OCI-LY7 (cell line): Measurements from ENCODE around the gene NOP10. TPM values are rescaled to one million over a fixed set of nuclear protein-coding genes. Genes with fewer than 3 reads are reported as not detected.
A peak's percentile ranks its signal among the peaks of the same experiment; 100 is the strongest.

ENCODE experiments used
- BruUV-seq: library from RNA; stranded (reverse); fragments of 400-500 nt; replicated peaks from 2 replicates; lab custom pipeline; 2021; lab: Mats Ljungman, UMichigan
- CTCF ChIA-PET: fragments of 300-600 bp; sonication (Branson Sonifier 250); formaldehyde crosslinking; loops from one replicate; lab custom pipeline; 2022; ENCODE audit warnings: antibody characterized with exemption; ENCODE audit not compliant: unreplicated experiment; lab: Charles Lee
- POLR2A ChIA-PET: fragments of 300-600 bp; sonication (Branson Sonifier 250); formaldehyde crosslinking; loops from one replicate; lab custom pipeline; 2022; ENCODE audit warnings: antibody characterized with exemption; lab: Charles Lee
- DNase-seq: peaks from one replicate; pipeline ENCODE4 v3.0.0-alpha.2; 2015; ENCODE audit warnings: low spot score
- H2AFZ ChIP-seq: fragments of 200-600 bp; sonication (generic), shearing (Covaris generic); 2 replicates; pipeline ENCODE4 v1.6.1; 2014; ENCODE audit warnings: mild to moderate bottlenecking, antibody characterized with exemption, low read length, moderate library complexity
- H3K27ac ChIP-seq: fragments of 200-600 bp; sonication (generic); 2 replicates; pipeline ENCODE4 v1.5.1; 2014; ENCODE audit warnings: mixed run types, low read depth, mild to moderate bottlenecking, moderate library complexity, low read length, inconsistent platforms; ENCODE audit not compliant: poor library complexity, severe bottlenecking
- H3K36me3 ChIP-seq: fragments of 200-600 bp; sonication (generic); 2 replicates; pipeline ENCODE4 v1.6.1; 2014; ENCODE audit warnings: mild to moderate bottlenecking, antibody characterized with exemption, low read length, moderate library complexity, mixed read lengths; ENCODE audit not compliant: insufficient read depth
- H3K4me1 ChIP-seq: fragments of 200-600 bp; sonication (generic); 2 replicates; pipeline ENCODE4 v1.5.1; 2014; ENCODE audit warnings: mild to moderate bottlenecking, low read length; ENCODE audit not compliant: insufficient read depth, poor library complexity, severe bottlenecking
- H3K4me2 ChIP-seq: fragments of 200-600 bp; sonication (generic); 2 replicates; pipeline ENCODE4 v1.6.1; 2014; ENCODE audit warnings: mild to moderate bottlenecking, low read length
- H3K4me3 ChIP-seq: fragments of 200-600 bp; sonication (generic); 2 replicates; pipeline ENCODE4 v1.5.1; 2014; ENCODE audit warnings: mild to moderate bottlenecking, low read depth, low read length; ENCODE audit not compliant: poor library complexity, severe bottlenecking
- H3K79me2 ChIP-seq: fragments of 200-600 bp; sonication (generic); 2 replicates; pipeline ENCODE4 v1.6.1; 2016; ENCODE audit warnings: low read depth, mild to moderate bottlenecking, low read length, moderate library complexity, mixed read lengths; ENCODE audit not compliant: insufficient read depth
- H3K9me2 ChIP-seq: fragments of 200-600 bp; sonication (generic); 2 replicates; pipeline ENCODE4 v1.6.1; 2016; ENCODE audit warnings: mild to moderate bottlenecking, low read length, mixed read lengths; ENCODE audit not compliant: insufficient read depth
- H3K9me3 ChIP-seq: fragments of 200-600 bp; sonication (generic); 2 replicates; pipeline ENCODE4 v1.6.1; 2014; ENCODE audit warnings: mild to moderate bottlenecking, mixed run types, low read length, mixed read lengths
- H4K20me1 ChIP-seq: fragments of 200-600 bp; sonication (generic); 2 replicates; pipeline ENCODE4 v1.6.1; 2014; ENCODE audit warnings: mild to moderate bottlenecking, antibody characterized with exemption, low read length, moderate library complexity, mixed read lengths; ENCODE audit not compliant: insufficient read depth
- EZH2phosphoT487 ChIP-seq: fragments of 200-600 bp; sonication (generic); IDR thresholded peaks from 2 replicates; pipeline ENCODE4 v1.6.1; 2018; ENCODE audit warnings: low read depth, borderline replicate concordance, mild to moderate bottlenecking, mixed run types, antibody characterized with exemption, low read length, moderate library complexity, mixed read lengths
- intact Hi-C: fragments of 100-400 bp; cut with micrococcal nuclease; formaldehyde crosslinking; loops from one replicate; pipeline ENCODE4 v1.10.0; 2022; ENCODE audit not compliant: unreplicated experiment
- total RNA-seq, 2 experiments: library from RNA; depleted of rRNA in 1 of 2; stranded (reverse); fragments of >200 nt in 1 of 2; shearing (Covaris generic) in 1 of 2; gene quantifications; 2 replicates each; pipeline ENCODE4 v1.2.3, GENCODE V29; 2014 to 2022
- TF ChIP-seq, protein P1 (sequence below): fragments of 200-600 bp; sonication (generic); conservative IDR thresholded peaks from 2 replicates; pipeline ENCODE4 v1.5.1; 2014; ENCODE audit warnings: mild to moderate bottlenecking, antibody characterized with exemption, low read length, moderate library complexity, mixed read lengths

The NOP10 gene
- total RNA-seq, 2 experiments from 2014 or later: 130 to 191 TPM

GRCh38 chr15:34367101-34368081 lies 24.5 kb upstream of the NOP10 start, which contains the start of gene LPCAT4:
TSS of gene LPCAT4 (minus strand) at chr15:34367196. CDS start at chr15:34367100, 96 bp downstream.
- intact Hi-C loops: loop anchor here (10.0 kb wide), 2 partner anchors 153 to 333 kb away; partner anchors contain the start of genes AVEN and KATNBL1
- POLR2A ChIA-PET: interaction anchor here (0.6 to 1.7 kb wide), 19 partner anchors 9 to 602 kb away, joined by 3 to 6 read pairs (median 3); partner anchors contain the start of genes AQR, EMC7, GOLGA8B and NOP10

GRCh38 chr15:34366271-34367065 lies 23.5 kb upstream of the NOP10 start:
- Histone ChIP-seq H3K79me2 (peaks cover 13% of the 10 kb centered on the region), H4K20me1 (0 out of 2 replicates have a peak, but pooled peaks cover 7% of the 10 kb centered on the region), H3K9me3 (no peaks in the 10 kb centered on the region), H3K4me1 (peaks cover 18% of the 10 kb centered on the region), H3K9me2 (no peaks in the 10 kb centered on the region), H3K4me3 (peak overlapping the region; percentile 99), H3K27ac (peak overlapping the region; percentile 62), H2AFZ (peak overlapping the region; percentile 73), H3K36me3 (peaks cover 25% of the 10 kb centered on the region), H3K4me2 (peak overlapping the region; percentile 94)
- ChIA-PET CTCF (interaction anchor here (1.0 kb wide), 1 partner anchor 23 kb away, joined by 4 read pairs; no protein-coding TSS in a partner anchor), POLR2A (interaction anchor here (0.5 to 1.3 kb wide), 9 partner anchors 11 to 217 kb away, joined by 3 to 5 read pairs (median 3); partner anchors contain the start of genes GOLGA8B, NOP10, NUTM1 and SLC12A6)
- TF ChIP-seq EZH2phosphoT487: no peak
- BruUV-seq: no TSS peak
- peak; percentile 66 for DNase-seq
- intact Hi-C loops: loop anchor here (1.0 to 10.0 kb wide), 3 partner anchors 23 to 332 kb away; partner anchors contain the start of genes AVEN, KATNBL1, NOP10 and NUTM1

More at GRCh38 chr15:34367101-34368081, 24.5 kb upstream of the NOP10 start, which contains the start of gene LPCAT4:
- TF ChIP-seq, protein P1, sequence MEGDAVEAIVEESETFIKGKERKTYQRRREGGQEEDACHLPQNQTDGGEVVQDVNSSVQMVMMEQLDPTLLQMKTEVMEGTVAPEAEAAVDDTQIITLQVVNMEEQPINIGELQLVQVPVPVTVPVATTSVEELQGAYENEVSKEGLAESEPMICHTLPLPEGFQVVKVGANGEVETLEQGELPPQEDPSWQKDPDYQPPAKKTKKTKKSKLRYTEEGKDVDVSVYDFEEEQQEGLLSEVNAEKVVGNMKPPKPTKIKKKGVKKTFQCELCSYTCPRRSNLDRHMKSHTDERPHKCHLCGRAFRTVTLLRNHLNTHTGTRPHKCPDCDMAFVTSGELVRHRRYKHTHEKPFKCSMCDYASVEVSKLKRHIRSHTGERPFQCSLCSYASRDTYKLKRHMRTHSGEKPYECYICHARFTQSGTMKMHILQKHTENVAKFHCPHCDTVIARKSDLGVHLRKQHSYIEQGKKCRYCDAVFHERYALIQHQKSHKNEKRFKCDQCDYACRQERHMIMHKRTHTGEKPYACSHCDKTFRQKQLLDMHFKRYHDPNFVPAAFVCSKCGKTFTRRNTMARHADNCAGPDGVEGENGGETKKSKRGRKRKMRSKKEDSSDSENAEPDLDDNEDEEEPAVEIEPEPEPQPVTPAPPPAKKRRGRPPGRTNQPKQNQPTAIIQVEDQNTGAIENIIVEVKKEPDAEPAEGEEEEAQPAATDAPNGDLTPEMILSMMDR: peak; percentile 91
- TF ChIP-seq EZH2phosphoT487: no peak
- Histone ChIP-seq H3K9me2 (no peaks in the 10 kb centered on the region), H2AFZ (peak within 1 kb of the TSS; percentile 99), H3K9me3 (no peaks in the 10 kb centered on the region), H3K27ac (peak within 1 kb of the TSS; percentile 90), H3K4me3 (peak within 1 kb of the TSS; percentile 99), H3K4me2 (peak within 1 kb of the TSS; percentile 94), H3K4me1 (peaks cover 18% of the 10 kb centered on the region), H3K79me2 (peaks cover 13% of the 10 kb centered on the region), H3K36me3 (peaks cover 18% of the 10 kb centered on the region), H4K20me1 (0 out of 2 replicates have a peak, but pooled peaks cover 7% of the 10 kb centered on the region)
- BruUV-seq: no TSS peak
- CTCF ChIA-PET: interaction anchor here (1.0 kb wide), 1 partner anchor 24 kb away, joined by 4 read pairs; no protein-coding TSS in a partner anchor
- peak; percentile 95 for DNase-seq
